ENCODE results near the gene SCD. TPM values are rescaled to one million over a fixed set of nuclear protein-coding genes. Genes with fewer than 3 reads are reported as not detected.
"Not testable (repeated sequence)": the region's sequence is repeated elsewhere in the genome, so short reads cannot be mapped to it uniquely, and the experiment has no call there.

SCD gene
- polyA plus RNA-seq (ENCODE audit: insufficient read length) = 15.7 TPM

- DNase-seq (ENCODE audit: low read depth) = no peak
These were observed at the start of gene SCD for GRCh38 chr10:100346765-100347567. SCD (plus strand) TSS chr10:100347233; CDS start chr10:100347505, 272 bp downstream.

GRCh38 chr10:100297242-100297641, 49.8 kb upstream of the SCD start:
- DNase-seq (ENCODE audit: low read depth) = no peak

- not testable (repeated sequence) for DNase-seq (ENCODE audit: low read depth)
These were observed 45.9 kb upstream of the SCD start for GRCh38 chr10:100301123-100301522.

GRCh38 chr10:100303724-100304319, 43.2 kb upstream of the SCD start:
- no peak for DNase-seq (ENCODE audit: low read depth)

- DNase-seq (ENCODE audit: low read depth) = no peak
These were observed 42.6 kb upstream of the SCD start for GRCh38 chr10:100304414-100304813.

- no peak for DNase-seq (ENCODE audit: low read depth)
These were observed 40.2 kb upstream of the SCD start for GRCh38 chr10:100306861-100307260.

GRCh38 chr10:100307684-100308083, 39.3 kb upstream of the SCD start:
- no peak for DNase-seq (ENCODE audit: low read depth)

GRCh38 chr10:100311298-100311697, 35.7 kb upstream of the SCD start:
- DNase-seq (ENCODE audit: low read depth) = no peak

- DNase-seq (ENCODE audit: low read depth) = no peak
These were observed 31.4 kb upstream of the SCD start for GRCh38 chr10:100315615-100316014.

GRCh38 chr10:100318207-100318606, 28.8 kb upstream of the SCD start:
- no peak for DNase-seq (ENCODE audit: low read depth)

GRCh38 chr10:100319707-100320402, 27.2 kb upstream of the SCD start:
- no peak for DNase-seq (ENCODE audit: low read depth)

GRCh38 chr10:100325158-100325557, 21.9 kb upstream of the SCD start:
- no peak for DNase-seq (ENCODE audit: low read depth)

- DNase-seq (ENCODE audit: low read depth) = no peak
These were observed 19.9 kb upstream of the SCD start for GRCh38 chr10:100327007-100327717.

- no peak for DNase-seq (ENCODE audit: low read depth)
These were observed 19.4 kb upstream of the SCD start for GRCh38 chr10:100327718-100328009.

GRCh38 chr10:100328198-100328597, 18.8 kb upstream of the SCD start:
- no peak for DNase-seq (ENCODE audit: low read depth)

- DNase-seq (ENCODE audit: low read depth) = no peak
These were observed 17.0 kb upstream of the SCD start, which contains the start of gene PKD2L1 for GRCh38 chr10:100330079-100330478. PKD2L1 (minus strand) TSS chr10:100330228; CDS start chr10:100330103, 125 bp downstream.

- no peak for DNase-seq (ENCODE audit: low read depth)
These were observed 13.9 kb upstream of the SCD start for GRCh38 chr10:100333106-100333505.

- DNase-seq (ENCODE audit: low read depth) = no peak
These were observed 13.2 kb upstream of the SCD start for GRCh38 chr10:100333661-100334440.

- DNase-seq (ENCODE audit: low read depth) = no peak
These were observed 12.3 kb upstream of the SCD start for GRCh38 chr10:100334762-100335161.

- DNase-seq (ENCODE audit: low read depth) = no peak
These were observed 8.5 kb upstream of the SCD start for GRCh38 chr10:100338434-100339036.

- DNase-seq (ENCODE audit: low read depth) = no peak
These were observed 7.8 kb upstream of the SCD start for GRCh38 chr10:100339236-100339635.

All from forelimb muscle (tissue), 1 donor.